M059J (cell line): ENCODE measurements around the gene PCYOX1L. TPM values are rescaled to one million over a fixed set of nuclear protein-coding genes. Genes with fewer than 3 reads are reported as not detected.

Experiments used
- DNase-seq: peaks from one replicate; pipeline ENCODE4 v3.0.0-alpha.2; 2012; ENCODE audit warnings: low read depth
- total RNA-seq: library from RNA; depleted of rRNA; stranded (reverse); fragments of >200 nt; shearing (Covaris generic); gene quantifications from 2 replicates; pipeline ENCODE4 v1.2.3, GENCODE V29; 2014

Gene PCYOX1L
- total RNA-seq, 1 experiment from 2014 or later = 12.0 TPM

DNA sequence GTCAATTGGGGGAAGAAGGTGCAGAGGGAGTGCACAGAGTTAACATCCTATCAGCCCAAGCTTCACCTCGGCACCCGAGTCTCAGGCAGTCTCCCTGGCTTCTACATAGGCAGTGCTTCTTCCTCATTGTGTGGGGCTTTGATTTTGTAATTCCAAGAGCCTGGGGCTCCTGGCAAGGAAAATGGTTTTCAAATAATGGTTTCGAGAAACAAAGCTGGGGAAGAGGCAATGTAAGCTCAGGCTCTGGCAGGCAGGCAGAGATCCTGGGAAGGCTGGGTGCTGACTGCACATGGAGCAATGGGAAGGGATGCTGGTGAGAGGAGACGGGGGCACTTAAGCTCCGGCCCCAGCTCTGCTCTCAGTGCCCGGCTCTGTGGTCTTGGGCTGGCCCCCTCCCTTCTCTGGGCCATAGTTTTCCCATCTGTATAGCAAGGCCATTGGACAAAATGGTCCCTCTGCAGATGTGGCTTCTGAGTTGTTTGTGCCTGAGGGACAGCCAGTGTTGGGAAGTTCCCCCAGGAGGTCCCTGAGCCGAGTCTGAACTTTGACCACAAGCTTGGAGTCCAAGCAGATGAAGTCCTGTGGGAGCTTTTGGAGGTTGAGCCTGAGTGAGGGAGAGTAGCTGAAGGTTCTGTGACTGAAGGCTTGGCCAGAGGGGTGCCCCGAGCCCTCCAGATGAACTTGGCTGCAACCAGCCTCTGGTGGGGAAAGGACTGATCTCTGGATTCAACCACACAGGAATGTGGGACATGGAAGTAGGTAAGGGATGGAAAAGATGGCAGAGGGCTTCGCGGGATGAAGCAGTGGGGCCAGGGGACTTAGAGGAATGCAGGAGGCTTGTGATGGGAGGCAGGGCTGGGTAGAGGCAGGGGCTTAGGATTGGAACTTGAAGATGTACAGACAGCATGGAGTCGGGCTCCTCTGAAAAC is 49.7 kb downstream of the PCYOX1L start:
- DNase-seq = no peak

DNA sequence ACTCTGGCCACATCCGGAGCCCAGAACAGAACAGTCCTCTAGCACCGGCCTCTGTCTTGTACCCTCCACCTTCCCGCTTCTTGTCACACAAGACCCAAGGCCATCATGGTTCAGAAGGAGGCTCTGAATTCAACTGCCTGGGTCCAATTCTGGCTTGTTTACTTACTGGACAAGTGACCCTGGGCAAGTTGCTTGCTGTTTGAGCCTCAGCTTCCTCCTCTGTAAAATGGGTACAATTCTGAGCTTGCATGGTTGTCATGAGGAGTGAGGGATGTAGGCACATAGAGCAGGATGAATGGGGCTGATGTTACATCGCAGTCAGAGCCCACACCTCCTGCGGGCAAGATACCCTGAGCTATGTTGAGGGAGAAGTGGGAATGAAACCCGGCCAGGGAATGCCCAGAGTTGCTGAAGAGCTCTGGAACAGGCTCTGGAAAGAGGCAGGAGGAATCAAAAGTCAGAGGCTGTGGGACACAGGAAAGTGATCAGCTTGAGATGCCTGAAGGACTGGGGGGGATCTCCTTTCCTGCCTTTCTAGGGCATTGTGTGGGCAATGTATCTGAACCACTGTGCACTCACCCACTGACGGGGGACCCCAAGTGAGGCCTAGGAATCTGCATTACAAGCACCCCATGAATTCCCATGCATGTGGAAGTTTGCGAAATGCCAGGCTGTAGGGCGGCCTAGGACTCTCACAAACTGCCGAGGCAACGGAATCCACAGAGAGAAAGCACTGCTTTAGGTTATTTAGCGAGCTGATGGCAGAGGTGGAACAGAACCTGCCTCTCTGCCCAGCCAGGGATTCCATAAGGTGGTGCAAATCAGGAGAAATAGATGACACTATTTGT is 50.6 kb downstream of the PCYOX1L start:
- no peak for DNase-seq

DNA sequence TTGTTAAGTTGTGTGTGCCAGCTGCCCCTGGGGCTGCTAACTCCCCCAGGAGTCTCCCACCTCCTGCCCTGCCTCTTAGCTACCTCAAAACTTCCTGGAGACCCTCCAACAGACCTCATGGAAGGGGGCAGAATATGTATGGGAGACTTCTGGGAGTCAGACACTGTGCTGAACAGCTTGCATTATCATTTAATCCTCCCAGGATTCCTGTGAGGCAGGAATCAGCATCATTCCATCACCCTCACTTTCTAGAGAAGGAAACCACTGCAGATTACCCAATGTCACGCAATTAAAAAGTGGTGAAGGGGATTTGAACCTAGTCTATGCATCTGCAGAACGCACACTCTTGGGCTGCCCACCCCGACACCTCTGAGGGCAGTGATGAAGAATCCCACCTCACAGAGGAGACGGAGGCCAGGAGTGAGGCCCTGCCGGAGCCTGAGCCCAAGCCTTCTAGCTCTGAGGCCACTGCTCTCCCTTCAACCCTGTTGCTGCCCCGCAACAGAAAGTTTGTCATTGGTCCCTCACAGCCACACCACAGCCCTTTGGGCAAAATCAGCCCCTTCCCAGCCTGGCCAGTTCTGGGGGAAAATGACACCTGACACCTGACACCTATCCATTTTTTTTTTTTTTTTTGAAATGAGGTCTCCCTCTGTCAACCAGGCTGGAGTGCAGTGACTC is 51.6 kb downstream of the PCYOX1L start:
- no peak for DNase-seq

DNA sequence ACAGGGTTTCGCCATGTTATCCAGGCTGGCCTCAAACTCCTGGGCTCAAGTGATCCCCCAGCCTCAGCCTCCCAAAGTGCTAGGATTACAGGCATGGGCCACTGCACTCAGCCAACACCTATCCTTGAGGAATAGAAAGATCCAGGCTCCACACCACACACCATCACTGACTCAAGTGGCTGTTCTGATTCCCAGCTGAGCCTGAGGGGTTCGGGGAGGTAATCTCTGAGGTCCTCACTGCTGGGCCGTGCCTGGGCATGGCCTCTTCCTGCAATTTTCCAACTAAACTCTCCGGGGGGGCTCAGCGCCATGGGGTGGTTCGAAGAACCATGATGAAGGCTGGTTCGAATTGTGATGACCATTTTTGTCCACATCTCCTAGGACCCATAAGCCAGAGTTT is 52.2 kb downstream of the PCYOX1L start:
- no peak for DNase-seq

DNA sequence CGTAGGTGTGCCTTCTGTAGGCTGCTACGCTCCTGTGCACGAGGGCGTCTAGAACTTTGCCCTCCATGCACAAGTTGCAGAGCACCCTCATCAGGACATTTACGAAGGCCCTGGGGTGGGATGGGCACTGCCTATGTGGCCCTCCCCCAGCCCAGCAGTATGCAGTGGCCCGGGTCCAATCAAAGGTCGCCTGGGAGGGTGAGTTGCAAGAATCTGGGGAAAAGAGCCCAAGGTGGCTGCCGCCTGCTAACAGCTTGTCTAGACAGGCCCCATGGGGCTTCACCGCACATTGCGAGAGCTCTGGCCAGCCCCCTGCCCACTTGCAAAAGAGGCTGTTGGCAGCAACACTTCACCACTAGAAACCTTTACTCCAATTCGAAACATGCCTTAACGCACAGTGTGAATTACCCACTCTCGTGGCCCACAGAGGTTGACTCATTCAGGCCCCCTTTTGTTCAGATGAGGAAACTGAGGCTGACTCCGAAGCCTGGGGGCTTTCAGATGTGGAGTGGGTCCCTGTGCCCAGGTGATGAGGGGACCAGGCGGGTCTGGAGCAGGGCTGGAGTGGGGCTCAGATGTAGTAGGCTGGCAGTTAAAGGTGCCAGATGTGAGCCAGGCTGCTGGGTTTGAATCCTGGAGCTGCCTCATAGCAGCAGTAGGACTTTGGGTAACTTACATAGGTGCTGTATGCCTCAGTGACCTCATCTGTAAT is 53.0 kb downstream of the PCYOX1L start:
- no peak for DNase-seq

DNA sequence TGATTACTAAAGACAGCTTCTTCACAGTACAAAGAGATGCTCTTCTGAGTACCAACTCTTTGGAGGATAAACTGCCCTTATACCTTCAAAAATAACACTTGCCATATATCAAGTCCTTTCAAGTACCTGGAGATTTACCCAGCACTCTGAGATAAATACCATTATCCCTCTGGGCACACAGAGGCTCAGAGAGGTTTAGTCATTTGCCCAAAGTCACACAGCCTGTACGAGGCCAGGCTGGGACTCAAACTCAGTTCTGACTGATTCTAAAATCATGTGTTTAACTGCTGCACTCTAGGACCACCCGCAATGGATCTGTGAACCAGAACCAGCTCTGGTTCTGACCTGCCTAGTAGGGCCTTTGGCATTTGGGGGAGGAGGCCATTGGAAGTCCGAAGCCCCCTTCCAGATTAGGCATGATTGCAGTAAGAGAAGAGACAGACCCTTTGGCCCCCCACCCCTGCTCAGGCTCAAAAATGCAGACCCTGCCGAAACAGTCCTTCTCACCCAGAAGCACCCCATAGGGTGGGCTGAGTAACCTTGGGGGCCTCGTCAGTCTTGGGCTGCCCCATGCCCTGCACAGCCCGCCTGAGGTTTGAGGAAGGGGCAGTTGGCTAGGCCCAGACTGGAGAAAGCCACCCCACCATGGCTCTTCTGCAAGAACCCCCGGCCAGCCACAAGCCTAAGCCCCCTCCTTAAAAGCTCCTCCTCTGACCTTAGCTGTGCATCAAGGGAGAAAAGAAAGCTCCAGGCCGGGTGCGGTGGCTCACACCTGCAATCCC is 54.1 kb downstream of the PCYOX1L start:
- DNase-seq = no peak

- no peak for DNase-seq
Observed at GRCh38 chr5:149412783-149413476, 55.1 kb downstream of the PCYOX1L start.

DNA sequence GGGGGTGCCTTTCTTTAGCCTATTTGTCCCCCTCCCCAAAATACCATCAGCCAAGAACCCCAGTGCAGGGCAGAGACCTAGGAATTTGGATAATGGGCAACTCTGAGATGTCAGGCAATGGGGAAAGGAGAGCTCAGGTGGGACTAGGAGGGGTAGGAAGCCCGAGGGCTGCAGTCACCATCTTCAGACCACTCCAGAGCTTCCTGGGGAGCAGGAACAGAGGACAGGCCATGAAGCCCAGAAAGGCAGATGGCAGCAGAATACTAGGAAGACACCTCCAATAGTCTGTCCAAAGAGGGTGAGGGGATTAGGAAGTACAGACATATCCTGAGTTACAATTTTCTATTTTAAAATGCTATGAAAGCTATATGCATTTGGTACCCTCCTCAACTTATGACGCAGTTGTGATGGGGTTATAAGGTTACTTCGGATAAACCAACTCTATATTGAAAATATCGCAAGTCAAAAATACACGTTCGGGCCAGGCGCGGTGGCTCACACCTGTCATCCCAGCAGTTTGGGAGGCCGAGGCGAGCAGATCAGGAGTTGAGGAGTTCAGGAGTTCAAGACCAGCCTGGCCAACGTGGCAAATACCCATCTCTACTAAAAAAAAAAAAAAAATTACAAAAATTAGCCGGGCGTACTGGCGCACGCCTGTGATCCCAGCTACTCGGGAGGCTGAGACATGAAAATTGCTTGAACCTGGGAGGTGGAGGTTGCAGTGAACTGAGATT is 55.8 kb downstream of the PCYOX1L start:
- no peak for DNase-seq

DNA sequence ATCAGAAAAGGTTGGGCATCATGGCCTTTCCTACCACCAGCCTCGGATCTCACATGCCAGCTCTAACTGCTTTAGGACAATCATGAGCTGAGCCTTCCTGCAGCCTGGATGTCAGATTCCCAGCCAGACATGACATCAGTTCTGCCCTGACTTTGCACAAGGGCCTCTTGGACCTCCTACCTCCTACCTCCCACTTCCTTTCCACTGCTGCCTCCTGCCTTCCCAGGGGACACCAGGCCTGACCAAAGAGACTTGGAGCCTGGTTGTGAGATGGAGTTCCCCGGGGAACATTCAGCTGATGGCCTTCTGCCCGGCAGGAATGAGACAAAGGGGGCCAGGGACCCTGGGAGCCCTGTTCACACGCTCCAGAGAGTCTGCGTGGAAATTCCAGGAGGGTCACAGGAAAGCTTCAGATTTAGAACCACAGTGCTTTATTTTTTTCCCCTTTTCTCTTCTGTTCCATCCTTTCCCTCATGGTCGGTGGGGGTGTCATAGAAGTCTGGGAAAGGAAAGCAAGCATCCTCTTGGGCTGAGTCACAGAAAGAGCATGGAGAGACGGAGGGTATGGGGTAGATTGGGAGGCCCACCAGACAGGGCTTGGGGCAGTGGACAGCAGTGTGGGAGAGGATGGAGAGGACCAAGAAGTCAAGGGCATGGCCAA is 56.7 kb downstream of the PCYOX1L start:
- no peak for DNase-seq

DNA sequence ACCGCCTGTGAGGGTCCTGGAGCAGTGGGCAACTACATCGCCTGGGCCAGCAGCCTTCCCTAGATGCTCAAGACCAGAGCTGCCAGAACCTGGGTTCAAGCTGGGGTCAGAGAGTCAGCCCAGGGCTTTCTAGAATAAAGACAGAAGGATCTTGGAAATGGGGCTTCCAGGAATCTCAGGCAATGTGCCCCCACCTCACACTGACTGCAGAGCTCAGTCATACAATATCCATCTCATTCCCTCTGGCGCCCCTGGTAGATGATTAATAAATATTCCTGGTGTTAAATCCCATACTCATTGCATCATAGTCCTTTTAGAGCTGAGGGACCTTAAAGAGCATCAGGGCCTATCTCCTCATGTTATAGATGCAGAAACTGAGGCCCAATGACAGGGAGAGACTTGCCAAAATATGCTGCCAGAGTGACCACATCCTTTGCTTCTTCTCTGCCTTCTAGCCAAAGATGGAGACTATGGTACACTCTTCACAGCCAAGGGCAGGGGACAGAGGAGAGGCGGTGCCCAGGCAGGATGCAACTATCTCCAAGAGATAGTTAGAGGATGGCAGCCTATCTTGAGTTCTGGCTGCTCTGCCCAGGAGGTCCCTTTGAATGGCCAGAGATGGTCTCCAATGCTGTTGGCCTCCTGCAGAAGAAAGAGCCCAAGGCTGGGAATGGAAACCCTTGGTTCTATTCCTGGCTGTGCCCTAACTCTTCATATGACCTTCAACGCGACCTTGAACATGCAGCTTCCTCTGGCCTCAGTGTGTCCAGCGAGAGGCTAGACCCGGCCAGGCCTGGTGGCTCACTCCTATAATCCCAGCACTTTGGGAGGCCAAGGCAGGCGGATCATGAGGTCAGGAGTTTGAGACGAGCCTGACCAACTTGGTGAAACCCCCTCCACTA is 57.5 kb downstream of the PCYOX1L start:
- no peak for DNase-seq

DNA sequence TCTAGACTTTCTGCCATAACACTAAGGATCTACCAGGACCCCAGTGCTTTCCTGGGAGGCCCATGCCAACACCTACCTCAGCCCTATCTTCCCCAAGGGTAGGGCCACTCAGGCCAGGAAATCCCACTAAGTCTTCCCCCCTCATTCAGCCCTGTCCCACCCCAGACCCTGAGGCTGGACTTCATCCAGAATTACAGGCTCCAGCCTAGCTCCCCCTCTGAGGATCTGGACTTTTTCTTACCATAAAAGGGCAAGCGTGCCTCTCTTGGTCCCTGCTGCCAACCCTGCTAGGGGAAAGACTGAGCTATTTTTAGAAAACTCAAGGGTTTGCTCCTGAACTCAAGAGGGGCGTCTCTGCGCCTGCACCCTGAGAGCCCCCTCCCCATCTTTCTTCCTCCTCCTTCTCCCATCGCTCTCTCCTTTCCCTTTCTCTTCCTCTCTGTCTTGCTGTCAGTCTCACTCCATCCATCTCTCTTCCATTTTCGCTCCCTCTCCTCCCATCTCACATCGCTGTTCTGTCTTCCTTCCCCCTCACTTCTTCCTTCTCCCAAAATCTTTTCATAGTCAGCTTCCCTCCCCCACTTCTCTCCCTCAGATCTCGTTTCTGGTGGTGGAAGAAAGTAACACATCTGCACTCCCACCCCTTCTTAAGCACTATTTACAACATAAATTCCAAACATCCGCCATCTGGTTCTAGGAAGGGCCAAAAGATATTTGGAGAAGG is 59.3 kb downstream of the PCYOX1L start:
- DNase-seq = no peak

DNA sequence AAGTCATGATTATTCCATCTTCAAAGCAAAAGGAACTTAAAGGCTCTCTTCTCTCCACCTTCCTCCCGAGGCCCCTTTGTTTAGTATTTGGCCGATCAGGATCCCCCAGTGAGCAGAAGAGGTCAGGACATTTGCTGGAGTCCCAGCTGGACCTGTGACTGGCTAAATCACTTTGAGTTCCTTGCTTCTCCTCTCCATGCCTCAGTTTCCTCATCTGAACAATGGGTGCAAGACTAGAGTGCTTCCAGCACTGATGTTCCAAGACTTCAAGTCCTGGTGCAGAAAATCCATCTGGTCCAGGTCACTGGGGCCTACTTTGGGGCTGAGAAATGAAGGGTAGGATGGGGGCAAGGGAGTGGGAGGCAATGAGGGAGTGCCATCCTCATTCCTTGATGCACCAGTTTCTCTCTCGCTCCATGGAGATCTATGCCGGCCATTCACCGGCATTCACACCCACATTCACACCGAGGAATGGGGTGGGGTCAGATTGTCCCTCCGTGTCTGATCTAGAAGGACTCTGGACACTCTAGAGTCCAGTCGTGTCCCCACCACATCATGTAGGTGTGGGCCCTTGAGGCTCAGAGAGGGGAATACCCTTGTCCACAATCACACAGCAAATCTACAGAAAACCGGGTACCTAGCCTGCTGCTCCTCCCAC is 60.0 kb downstream of the PCYOX1L start:
- no peak for DNase-seq

DNA sequence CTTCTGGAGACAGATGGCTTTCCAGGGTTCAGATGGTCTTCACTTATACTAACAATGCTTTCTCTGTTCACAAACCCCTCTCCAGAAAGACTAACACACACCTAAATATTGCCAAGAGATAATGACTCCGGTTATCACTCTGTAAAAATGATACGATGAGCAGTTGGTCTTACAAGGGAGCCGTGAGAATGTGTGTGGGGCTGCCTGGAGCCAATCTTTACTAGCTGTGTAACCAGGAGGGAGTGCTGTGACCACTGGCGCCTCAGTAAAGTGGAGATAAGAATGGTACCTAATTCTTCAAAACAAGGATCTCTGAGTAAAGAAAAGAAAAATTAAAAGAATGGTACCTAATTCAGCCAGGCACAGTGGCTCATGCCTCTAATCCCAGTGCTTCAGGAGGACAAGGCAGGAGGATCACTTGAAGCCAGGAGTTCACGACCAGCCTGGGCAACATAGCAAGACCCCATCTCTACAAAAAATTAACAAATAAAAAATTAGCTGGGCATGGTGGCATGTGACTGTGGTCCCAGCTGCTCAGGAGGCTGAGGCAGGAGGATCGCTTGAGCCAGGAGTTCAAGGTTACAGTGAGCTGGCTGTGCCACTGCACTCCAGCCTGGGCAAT is 61.2 kb downstream of the PCYOX1L start:
- no peak for DNase-seq
